Heart left ventricle (tissue), 13 donors: ENCODE results near the gene MXRA8.

Experiments
- POLR2A ChIP-seq, 2 donors: fragments of 450-650 bp; IDR thresholded peaks; one replicate each; pipeline ENCODE4 v1.6.1; 2017; ENCODE audit warnings: antibody characterized with exemption in 2 of 2, mild to moderate bottlenecking in 2 of 2, moderate library complexity in 2 of 2
- TF ChIP-seq, protein P1 (sequence below), 12 donors: fragments of 200-600 bp; sonication (generic) in 4 of 12; IDR thresholded peaks; one replicate each; pipeline versions ENCODE4 v1.5.0 to v1.8.0; 2018 to 2022; ENCODE audit warnings: antibody characterized with exemption in 12 of 12, mild to moderate bottlenecking in 5 of 12
- donor health status: ischemic (EF 13 %, LVEDD 7.1; RV severe dilation, severe dysfunction).
- donor health status: DM: no; HTN: yes; CAD: no.
- donor health status: DM: no; HTN: no; CAD: no.
- donor health status: ischemic (EF 25% LVEDD 6.9; RV normal size, moderate dysfunction).
- donor health status: ischemic (EF 25% LVEDD 5.7; RV mildly dilated, moderate dysfunction).
- donor health status: ischemic (EF 35%, LVEDD 5.7; RV mildly dilated, moderate dysfunction).
- donor health status: nonischemic (EF 11% LVEDD 7.7; RV severe dilation, severe dysfunction).
- donor health status: DM: yes; HTN: yes; CAD: no.
- donor health status: PGD.
- donor health status: ischemic (EF 29% LVEDD 5.4; RV normal size, mild dysfunction).
- donor health status: nonischemic (EF 23%, LVEDD 6.1; RV moderate dilation, normal function).

DNA sequence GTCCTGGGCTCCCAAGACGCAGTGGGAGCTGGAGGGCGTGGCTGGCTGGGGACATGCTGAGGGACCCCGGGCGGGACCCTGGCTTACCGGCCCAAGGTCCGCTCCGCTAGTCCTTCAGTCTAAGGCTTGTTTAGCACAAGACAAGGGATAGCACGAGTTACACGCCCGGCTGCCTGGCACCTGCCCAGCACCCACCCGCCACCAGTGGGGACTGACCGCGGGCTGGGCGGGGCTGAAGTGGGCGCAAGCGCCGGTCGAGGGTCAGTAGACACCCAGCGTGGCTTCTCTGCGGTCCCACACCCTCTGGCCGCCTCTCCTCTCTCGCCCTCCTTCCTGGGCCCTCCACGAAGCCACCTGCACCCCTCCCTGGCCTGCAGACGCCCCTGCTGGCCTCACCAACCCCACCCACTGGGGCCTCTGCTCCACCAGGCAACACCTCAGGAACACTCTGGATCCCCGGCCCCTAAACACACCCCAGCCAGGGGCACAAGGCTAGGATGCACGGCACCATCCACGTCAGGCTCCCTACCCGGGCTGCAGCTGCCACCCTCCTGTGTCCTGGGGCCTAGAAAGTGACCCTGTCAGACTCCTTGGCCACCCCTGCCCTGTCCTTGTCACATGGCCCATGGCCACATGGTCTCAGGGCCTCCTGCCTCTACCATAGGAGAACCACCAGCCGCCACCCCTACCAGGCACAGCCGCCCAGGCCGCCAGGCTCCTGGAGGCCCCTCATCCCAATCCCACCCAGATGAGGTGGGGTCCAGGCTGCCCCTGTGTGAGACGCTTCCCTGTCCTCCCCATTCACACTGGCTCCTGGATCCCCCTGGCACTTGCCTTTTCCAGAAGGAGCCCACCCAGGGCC, 21.2 kb downstream of the MXRA8 start:
- TF ChIP-seq, protein P1, sequence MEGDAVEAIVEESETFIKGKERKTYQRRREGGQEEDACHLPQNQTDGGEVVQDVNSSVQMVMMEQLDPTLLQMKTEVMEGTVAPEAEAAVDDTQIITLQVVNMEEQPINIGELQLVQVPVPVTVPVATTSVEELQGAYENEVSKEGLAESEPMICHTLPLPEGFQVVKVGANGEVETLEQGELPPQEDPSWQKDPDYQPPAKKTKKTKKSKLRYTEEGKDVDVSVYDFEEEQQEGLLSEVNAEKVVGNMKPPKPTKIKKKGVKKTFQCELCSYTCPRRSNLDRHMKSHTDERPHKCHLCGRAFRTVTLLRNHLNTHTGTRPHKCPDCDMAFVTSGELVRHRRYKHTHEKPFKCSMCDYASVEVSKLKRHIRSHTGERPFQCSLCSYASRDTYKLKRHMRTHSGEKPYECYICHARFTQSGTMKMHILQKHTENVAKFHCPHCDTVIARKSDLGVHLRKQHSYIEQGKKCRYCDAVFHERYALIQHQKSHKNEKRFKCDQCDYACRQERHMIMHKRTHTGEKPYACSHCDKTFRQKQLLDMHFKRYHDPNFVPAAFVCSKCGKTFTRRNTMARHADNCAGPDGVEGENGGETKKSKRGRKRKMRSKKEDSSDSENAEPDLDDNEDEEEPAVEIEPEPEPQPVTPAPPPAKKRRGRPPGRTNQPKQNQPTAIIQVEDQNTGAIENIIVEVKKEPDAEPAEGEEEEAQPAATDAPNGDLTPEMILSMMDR (IDR thresholded peaks at IDR 0.05): no peak
- TF ChIP-seq POLR2A (IDR thresholded peaks at IDR 0.05): no peak
